Activated naive CD4-positive, alpha-beta T cell treated with anti-CD3 and anti-CD28 coated beads, Interleukin-2, amount 50 U/mL, for 24 hours (primary cell): Measurements from ENCODE around the gene KASH5.
A peak's percentile ranks its signal among the peaks of the same experiment; 100 is the strongest.
"Not testable (repeated sequence)": the region's sequence is repeated elsewhere in the genome, so short reads cannot be mapped to it uniquely, and the experiment has no call there.

ENCODE experiments used
- H3K27ac Mint-ChIP-seq: one replicate; pipeline ENCODE4 v1.8.0; 2021; ENCODE audit warnings: mild to moderate bottlenecking, mixed read lengths
- H3K27me3 Mint-ChIP-seq: one replicate; pipeline ENCODE4 v1.8.0; 2021; ENCODE audit warnings: mixed read lengths
- H3K36me3 Mint-ChIP-seq: one replicate; pipeline ENCODE4 v1.8.0; 2021; ENCODE audit warnings: mixed read lengths
- H3K4me1 Mint-ChIP-seq: one replicate; pipeline ENCODE4 v1.8.0; 2021; ENCODE audit warnings: mixed read lengths
- H3K4me3 Mint-ChIP-seq: one replicate; pipeline ENCODE4 v1.8.0; 2021; ENCODE audit warnings: mild to moderate bottlenecking, mixed read lengths
- H3K9me3 Mint-ChIP-seq: one replicate; pipeline ENCODE4 v1.8.0; 2021; ENCODE audit warnings: mixed read lengths

KASH5 gene

DNA sequence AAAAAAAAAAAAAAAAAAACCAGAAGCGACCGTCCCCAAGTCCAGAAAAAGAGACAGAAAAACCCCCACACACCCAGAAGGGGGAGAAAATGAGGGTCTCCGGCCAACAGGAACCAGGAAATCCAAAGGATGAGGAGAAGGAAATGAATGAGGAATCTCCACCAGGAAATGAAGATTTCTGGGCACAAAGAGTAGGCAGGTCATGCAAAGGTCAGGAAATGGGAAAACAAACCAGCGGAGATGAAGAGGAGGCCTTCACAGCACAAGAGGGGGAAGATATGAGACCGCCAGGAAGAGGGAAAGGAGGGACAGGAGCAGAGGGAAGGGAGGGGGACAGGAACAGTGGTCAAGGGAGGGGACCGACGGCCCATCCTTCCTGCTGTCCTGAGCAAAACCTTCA, 31.7 kb upstream of the KASH5 start:
- Mint-ChIP-seq H3K27me3 (peaks cover 4% of the 10 kb centered on the region), H3K36me3 (no peaks in the 10 kb centered on the region), H3K27ac (no peak overlapping the region), H3K4me3 (no peak overlapping the region), H3K4me1 (peaks cover 22% of the 10 kb centered on the region), H3K9me3 (no peaks in the 10 kb centered on the region)

DNA sequence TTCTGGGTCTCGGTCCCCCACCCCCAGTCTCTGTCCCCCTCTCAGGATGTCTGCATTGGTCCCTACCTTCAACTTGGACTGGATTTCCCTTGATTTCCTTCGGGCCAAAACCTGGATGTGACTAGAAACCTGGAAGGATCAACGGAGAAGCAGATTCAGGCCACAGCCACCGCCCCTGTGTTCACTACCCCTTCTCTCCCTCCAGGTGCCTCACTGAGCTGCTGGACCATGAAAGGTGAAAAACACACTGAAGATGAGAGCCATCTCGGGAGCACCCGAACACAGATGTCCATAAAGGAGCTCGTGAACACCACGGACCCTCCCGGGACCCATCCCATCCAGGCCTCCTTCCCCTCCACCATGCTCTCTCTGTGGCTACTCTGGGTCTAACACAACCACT, 30.9 kb upstream of the KASH5 start:
- Mint-ChIP-seq H3K9me3 (no peaks in the 10 kb centered on the region), H3K27ac (no peak overlapping the region), H3K4me1 (peaks cover 22% of the 10 kb centered on the region), H3K4me3 (no peak overlapping the region), H3K27me3 (peaks cover 4% of the 10 kb centered on the region), H3K36me3 (no peaks in the 10 kb centered on the region)

DNA sequence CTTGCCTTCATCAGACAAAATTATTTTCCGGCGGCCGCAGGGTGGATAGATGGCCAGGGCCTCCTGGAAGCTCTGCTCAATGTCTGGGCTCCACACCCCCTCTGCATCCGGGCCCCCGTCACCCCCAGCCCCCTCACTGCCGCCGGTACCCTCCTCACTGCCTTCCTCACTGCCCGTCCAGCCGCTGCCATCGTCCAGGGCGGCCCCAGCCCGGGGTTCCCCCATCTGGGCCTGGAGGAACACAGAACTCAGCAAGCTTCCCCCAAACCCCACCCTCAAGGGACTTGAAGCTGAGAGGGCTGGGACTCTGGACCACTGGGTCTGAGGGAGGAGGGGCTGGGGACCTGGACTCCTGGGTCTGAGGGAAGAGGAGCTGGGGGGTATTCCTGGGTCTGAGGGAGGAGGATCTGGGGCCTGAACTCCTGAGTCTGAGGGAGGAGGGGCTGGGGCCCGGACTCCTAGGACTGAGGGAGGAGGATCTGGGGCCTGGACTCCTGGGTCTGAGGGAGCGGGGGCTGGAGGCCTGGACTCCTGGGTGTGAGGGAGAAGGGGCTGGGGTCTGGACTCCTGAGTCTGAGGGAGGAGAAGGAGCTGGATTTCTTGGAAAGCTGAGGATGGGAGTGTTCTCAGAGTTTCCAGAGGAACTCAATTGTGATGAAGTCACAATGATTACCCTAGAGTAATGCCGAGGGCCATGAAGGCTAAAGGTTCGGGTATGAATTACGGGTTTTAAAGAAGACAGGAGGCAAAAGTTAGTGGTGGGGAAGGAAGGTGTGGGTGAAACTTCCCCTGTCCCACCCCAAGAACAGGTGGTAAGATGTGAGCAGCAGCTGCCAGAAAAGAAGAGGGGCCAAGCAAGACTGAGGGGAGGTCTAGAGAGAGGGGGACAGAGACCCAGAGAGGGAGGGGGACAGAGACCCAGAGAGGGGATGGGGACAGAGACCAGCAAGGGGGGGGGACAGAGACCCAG, 27.9 kb upstream of the KASH5 start:
- no peaks in the 10 kb centered on the region for H3K9me3 Mint-ChIP-seq
- H3K4me1 Mint-ChIP-seq: peaks cover 22% of the 10 kb centered on the region
- H3K27ac Mint-ChIP-seq: no peak overlapping the region
- peaks cover 7% of the 10 kb centered on the region for H3K27me3 Mint-ChIP-seq
- H3K4me3 Mint-ChIP-seq: no peak overlapping the region
- H3K36me3 Mint-ChIP-seq: no peaks in the 10 kb centered on the region

DNA sequence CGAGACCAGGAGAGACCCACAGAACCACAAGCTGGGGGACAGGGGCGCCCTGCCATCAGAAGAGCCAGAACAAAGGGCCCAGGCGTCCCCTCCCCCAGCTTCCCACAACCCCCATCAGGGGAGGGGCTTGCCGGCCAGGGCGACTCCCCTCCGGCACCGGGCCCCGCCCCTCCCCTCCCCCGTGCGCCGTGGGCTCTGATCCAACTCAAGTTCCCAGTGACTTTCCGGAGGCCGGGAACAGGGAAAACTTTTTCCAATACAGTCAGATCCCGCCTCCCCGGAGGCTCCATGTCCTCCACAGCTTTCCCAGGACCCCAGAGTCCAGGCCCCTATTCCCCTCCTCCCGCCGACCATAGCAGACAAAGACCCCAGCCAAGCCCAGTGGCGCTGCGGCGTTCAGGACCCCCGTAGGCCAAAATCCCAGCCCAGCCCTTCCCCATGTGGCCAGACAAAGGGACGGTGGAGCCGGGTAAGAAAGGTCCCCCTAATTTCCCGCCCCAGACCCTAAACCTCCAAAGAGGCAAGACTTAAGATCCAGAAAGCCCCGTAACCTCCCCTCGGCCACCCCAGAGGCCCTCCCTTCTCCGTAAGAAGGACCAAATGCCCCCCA, 26.5 kb upstream of the KASH5 start:
- no peak overlapping the region for H3K27ac Mint-ChIP-seq
- H3K27me3 Mint-ChIP-seq: peaks cover 4% of the 10 kb centered on the region
- H3K4me1 Mint-ChIP-seq: peaks cover 11% of the 10 kb centered on the region
- peak overlapping the region; percentile 43 for H3K4me3 Mint-ChIP-seq
- no peaks in the 10 kb centered on the region for H3K9me3 Mint-ChIP-seq
- H3K36me3 Mint-ChIP-seq: no peaks in the 10 kb centered on the region

DNA sequence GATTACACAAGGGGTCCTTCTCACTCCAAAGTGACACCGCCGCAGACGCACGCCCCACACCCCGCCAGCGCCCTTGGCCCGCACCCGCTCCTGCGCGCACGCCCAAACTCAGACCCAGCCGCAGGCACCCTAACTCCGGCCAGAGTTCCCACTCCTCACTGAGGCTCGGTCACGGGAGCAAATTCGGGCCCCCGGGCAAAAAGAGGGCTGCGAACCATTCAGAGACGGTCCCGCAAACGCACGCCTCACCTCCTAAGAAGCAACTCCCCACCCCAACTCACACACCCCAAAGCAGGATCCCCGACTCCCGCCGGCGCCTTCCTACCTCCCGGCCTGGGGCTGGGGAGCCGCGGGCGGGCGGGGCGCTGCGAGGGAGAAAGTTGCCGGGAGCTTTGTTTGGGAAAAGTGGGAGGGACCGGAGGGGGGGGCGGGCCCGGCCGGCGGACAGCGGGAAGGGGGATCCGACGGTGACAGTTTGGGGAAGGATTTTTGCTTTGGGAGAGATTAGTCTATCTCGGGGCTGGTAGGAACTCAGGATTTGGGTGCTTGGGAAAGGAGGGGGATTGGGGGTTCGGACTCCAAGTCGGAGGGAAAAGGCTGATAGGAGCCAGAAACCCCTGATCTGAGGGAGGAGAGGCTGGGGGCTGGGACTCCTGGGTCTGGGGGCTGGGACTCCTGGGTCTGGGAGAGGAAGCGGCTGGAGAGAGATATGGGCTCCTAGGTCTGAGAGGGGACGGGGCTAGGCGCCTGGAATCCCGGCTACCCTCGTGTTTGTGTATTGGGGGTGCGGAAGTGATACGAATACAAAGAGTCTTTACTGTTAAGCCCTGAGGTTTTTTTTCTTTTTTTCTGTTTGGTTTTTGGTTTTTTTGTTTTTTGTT, 25.8 kb upstream of the KASH5 start, which contains the start of gene TEAD2:
TEAD2 (minus strand) TSS at position 369 of the 881 bp plus-strand sequence. CDS start 2,341 bp downstream, outside the sequence.
- H3K27me3 Mint-ChIP-seq: peaks cover 4% of the 10 kb centered on the region
- H3K4me3 Mint-ChIP-seq: peak within 1 kb of the TSS; percentile 43
- no peaks in the 10 kb centered on the region for H3K36me3 Mint-ChIP-seq
- H3K4me1 Mint-ChIP-seq: peaks cover 7% of the 10 kb centered on the region
- no peaks in the 10 kb centered on the region for H3K9me3 Mint-ChIP-seq
- no peak within 1 kb of the TSS for H3K27ac Mint-ChIP-seq

DNA sequence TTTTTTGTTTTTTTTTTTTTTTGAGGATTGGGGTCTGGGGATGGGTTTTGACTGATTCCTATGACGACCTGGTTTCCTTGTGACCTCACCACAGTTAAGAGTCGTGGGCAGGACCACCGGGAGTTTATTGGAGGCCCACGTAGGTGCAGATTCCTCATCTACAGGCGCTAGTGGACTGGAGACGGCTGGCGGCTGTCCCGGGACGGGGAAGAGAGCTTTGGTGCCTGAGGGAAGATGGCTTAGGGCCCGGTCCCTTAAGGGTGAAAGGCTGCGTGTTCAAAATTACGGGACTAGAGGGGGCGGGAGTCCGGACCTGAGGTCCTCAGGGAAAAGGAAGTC, 25.2 kb upstream of the KASH5 start:
- Mint-ChIP-seq H3K27ac (no peak overlapping the region), H3K36me3 (no peaks in the 10 kb centered on the region), H3K4me1 (peaks cover 7% of the 10 kb centered on the region), H3K27me3 (peaks cover 4% of the 10 kb centered on the region), H3K4me3 (no peak overlapping the region), H3K9me3 (no peaks in the 10 kb centered on the region)

DNA sequence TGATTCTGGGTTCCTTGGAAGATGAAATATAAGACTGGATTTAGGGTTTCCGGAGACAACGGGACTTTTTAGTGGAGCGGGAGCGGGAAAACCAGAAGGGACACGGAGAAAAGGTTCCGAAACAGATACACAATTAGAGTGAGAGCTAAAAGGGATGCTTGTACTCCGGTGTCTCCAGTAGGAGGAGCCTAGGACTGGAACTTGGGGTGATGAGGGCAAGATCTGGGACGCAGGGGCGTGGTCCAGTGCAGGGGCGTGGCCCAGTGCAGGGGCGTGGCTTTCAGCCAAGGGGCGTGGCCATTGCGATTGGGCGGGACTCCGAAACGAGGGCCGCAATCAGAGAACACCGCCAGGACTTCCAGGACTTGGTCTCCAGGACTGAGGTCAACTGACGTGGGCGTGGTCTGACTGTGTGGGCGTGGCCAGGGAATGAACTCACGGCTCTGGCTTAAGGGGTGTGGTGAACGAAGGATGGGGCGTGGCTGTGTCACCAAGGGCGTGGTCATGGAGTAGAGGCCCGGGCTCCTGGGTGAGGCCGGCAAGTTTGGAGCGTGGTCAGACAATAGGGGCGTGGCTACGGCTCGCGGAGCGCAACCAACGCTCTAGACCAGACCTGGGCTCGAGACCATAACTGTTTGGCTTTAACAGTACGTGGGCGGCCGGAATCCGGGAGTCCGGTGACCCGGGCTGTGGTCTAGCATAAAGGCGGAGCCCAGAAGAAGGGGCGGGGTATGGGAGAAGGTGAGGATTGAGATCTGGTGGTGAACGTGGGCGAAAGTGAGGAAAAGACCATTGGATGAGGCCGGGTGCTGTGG, 24.6 kb upstream of the KASH5 start, which contains the start of gene DKKL1:
DKKL1 (plus strand) TSS at position 610 of the 815 bp plus-strand sequence; CDS start at position 732, 122 bp downstream.
- Mint-ChIP-seq H3K27me3 (peaks cover 4% of the 10 kb centered on the region), H3K9me3 (no peaks in the 10 kb centered on the region), H3K4me3 (no peak within 1 kb of the TSS), H3K27ac (peak within 1 kb of the TSS; percentile 59), H3K36me3 (no peaks in the 10 kb centered on the region), H3K4me1 (peaks cover 7% of the 10 kb centered on the region)

DNA sequence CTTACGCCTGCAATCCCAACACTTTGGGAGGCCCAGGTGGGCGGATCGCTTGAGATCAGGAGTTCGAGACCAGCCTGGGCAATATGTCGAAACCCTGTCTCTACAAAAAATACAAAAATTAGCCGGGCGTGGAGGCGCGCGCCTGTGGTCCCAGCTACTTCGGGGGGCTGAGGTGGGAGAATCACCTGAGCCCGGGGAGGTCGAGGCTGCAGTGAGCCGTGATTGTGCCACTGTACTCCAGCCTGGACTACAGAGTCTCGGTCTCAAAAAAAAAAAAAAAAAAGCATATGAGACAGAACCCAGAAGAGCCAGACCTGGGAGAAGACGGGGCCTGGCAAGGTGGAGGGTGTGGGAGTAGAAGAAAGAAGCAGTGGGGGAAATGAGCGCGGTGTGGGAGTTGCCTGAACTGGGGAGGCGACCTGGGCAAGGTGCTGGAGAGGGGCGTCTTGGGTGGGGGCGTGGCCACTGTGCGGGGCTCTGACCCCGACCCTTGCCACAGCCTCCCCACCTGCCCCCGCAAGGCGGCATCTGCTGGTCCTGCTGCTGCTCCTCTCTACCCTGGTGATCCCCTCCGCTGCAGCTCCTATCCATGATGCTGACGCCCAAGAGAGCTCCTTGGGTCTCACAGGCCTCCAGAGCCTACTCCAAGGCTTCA, 23.8 kb upstream of the KASH5 start:
- H3K27me3 Mint-ChIP-seq: peaks cover 4% of the 10 kb centered on the region
- peaks cover 7% of the 10 kb centered on the region for H3K4me1 Mint-ChIP-seq
- no peak overlapping the region for H3K4me3 Mint-ChIP-seq
- no peaks in the 10 kb centered on the region for H3K36me3 Mint-ChIP-seq
- no peaks in the 10 kb centered on the region for H3K9me3 Mint-ChIP-seq
- H3K27ac Mint-ChIP-seq: peak overlapping the region; percentile 59

DNA sequence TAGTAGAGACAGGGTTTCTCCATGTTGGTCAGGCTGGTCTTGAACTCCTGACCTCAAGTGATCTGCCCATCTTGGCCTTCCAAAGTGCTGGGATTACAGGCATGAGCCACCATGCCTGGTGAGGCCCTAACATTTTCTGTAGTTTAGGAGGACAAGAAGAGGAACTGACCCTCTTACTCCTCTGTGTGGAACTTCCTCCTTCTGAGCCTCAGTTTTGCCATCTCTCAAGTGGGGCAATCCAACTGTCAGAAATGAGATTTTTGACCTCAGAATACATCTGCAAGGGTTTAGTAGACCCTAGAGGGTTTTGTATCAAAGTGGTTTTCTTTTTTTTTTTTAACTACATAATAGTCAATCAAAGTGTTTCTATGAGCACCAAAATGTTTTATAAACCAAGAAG, 21.9 kb upstream of the KASH5 start:
- peaks cover 2% of the 10 kb centered on the region for H3K4me1 Mint-ChIP-seq
- no peak overlapping the region for H3K4me3 Mint-ChIP-seq
- H3K36me3 Mint-ChIP-seq: no peaks in the 10 kb centered on the region
- no peaks in the 10 kb centered on the region for H3K9me3 Mint-ChIP-seq
- H3K27me3 Mint-ChIP-seq: peaks cover 4% of the 10 kb centered on the region
- H3K27ac Mint-ChIP-seq: no peak overlapping the region

DNA sequence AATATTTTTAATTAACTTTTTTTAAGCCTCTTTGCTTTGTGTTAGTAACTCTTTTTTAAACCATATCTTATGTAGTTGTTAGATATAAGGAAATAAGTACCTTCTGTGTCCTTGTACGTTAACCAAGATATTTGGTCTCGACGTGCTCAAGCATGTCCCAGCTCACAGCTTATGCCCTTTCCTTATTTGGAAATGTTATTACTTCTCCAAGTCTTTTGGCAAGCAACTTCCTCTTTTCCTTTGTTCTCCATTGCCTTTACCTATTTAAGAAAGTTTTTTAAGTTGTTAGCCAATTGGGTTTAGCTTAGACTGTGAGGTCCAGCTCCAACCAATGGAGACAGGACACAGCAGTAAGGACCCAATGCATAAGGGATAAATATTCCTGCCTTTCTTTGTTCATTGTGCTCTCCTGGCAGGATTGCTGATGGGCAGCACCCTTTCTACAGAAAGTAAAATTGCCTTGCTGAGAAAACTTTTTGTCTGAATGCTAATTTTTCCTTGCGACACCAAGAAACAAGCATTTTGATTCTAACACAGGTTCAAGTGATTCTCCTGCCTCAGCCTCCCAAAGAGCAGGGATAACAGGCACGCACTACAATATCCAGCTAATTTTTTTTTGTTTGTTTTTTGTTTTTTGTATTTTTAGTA, 19.2 kb upstream of the KASH5 start:
- no peaks in the 10 kb centered on the region for H3K36me3 Mint-ChIP-seq
- H3K27ac Mint-ChIP-seq: no peak overlapping the region
- H3K4me3 Mint-ChIP-seq: no peak overlapping the region
- H3K4me1 Mint-ChIP-seq: no peaks in the 10 kb centered on the region
- peaks cover 4% of the 10 kb centered on the region for H3K27me3 Mint-ChIP-seq
- no peaks in the 10 kb centered on the region for H3K9me3 Mint-ChIP-seq

DNA sequence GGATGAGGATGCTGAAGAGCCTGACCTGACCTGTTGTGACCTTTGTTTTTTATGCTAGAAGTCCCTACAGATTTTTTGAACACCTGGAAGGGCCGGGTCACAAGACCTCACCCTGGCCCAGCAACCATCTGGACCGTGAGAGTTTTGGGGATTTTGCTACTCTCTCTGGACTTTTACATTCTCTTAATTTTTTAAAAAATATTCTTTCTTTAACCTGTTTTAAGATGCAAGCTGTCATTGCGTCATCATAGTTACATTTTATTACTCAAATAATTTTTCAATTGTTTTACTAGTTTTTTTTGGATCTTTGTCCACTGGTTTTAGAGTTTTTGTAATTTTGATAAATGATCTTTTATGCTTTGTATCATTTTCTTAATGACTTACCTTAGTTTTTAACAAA, 16.9 kb upstream of the KASH5 start:
- Mint-ChIP-seq H3K27ac (no peak overlapping the region), H3K4me1 (no peaks in the 10 kb centered on the region), H3K9me3 (no peaks in the 10 kb centered on the region), H3K36me3 (no peaks in the 10 kb centered on the region), H3K4me3 (no peak overlapping the region), H3K27me3 (no peaks in the 10 kb centered on the region)

DNA sequence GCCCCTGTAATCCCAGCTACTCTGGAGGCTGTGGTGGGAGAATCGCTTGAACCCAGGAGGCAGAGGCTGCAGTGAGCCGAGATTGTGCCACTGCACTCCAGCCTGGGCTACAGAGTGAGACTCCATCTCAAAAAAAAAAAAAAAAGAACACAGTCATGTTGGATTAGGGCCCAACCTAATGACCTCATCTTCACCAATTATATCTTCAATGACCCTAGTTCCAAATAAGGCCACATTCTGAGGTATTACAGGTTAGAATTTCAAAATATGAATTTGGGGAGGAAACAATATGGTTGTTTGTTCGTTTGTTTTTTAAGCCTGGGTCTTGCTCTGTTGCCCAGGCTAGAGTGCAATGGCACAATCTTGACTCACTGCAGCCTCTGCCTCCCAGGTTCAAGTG, 14.9 kb upstream of the KASH5 start:
- not testable (repeated sequence) for H3K27me3 Mint-ChIP-seq, H3K36me3 Mint-ChIP-seq, H3K4me1 Mint-ChIP-seq, H3K27ac Mint-ChIP-seq, H3K9me3 Mint-ChIP-seq, H3K4me3 Mint-ChIP-seq

DNA sequence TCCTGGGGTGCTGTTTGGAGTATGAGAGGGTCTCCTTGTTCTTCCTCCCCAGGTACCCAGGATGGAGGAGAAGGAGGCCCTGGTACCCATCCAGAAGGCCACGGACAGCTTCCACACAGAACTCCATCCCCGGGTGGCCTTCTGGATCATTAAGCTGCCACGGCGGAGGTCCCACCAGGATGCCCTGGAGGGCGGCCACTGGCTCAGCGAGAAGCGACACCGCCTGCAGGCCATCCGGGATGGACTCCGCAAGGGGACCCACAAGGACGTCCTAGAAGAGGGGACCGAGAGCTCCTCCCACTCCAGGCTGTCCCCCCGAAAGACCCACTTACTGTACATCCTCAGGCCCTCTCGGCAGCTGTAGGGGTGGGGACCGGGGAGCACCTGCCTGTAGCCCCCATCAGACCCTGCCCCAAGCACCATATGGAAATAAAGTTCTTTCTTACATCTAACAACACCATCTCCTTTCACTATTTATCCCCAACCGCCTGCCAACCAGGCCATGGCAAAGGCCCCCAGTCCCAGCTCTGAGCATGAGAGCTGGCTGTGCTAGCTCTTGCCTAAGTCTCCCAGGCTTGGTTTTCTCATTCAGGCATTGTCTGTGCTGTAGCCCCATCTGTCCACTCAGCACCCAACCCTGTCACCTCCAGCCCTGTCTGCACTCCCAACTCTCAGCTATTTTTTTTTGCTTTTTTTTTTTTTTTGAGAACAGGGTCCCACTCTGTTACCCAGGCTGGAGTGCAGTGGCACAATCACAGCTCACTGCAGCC, 13.2 kb upstream of the KASH5 start:
- no peaks in the 10 kb centered on the region for H3K4me1 Mint-ChIP-seq
- H3K9me3 Mint-ChIP-seq: no peaks in the 10 kb centered on the region
- H3K27me3 Mint-ChIP-seq: peaks cover 3% of the 10 kb centered on the region
- H3K4me3 Mint-ChIP-seq: no peak overlapping the region
- H3K36me3 Mint-ChIP-seq: no peaks in the 10 kb centered on the region
- no peak overlapping the region for H3K27ac Mint-ChIP-seq
